ENCODE data around the gene CDK14. TPM values are rescaled to one million over a fixed set of nuclear protein-coding genes. Genes with fewer than 3 reads are reported as not detected.

CDK14 gene
- polyA plus RNA-seq, 1 donor from 2014 or later, result 25.1 TPM

- no peak for TF ChIP-seq TAF1 (IDR thresholded peaks at IDR 0.05; ENCODE audit: low read depth)
- no peak for TF ChIP-seq POLR2AphosphoS5 (IDR thresholded peaks at IDR 0.05)
- TF ChIP-seq REST (IDR thresholded peaks at IDR 0.05; ENCODE audit: borderline replicate concordance), result no peak
- no peak for TF ChIP-seq CTCF (IDR thresholded peaks at IDR 0.05; ENCODE audit: poor library complexity, severe bottlenecking)
- no peak for TF ChIP-seq EZH2 (IDR thresholded peaks at IDR 0.05; ENCODE audit: borderline replicate concordance, insufficient read depth, low read length, poor library complexity, severe bottlenecking)
- no peak for TF ChIP-seq EP300 (conservative IDR thresholded peaks at IDR 0.05; ENCODE audit: poor library complexity, severe bottlenecking)
- TF ChIP-seq MXI1 (conservative IDR thresholded peaks at IDR 0.05; ENCODE audit: poor library complexity, severe bottlenecking), result no peak
These were observed 283.8 kb downstream of the CDK14 start for GRCh38 chr7:90879924-90880323.

DNA sequence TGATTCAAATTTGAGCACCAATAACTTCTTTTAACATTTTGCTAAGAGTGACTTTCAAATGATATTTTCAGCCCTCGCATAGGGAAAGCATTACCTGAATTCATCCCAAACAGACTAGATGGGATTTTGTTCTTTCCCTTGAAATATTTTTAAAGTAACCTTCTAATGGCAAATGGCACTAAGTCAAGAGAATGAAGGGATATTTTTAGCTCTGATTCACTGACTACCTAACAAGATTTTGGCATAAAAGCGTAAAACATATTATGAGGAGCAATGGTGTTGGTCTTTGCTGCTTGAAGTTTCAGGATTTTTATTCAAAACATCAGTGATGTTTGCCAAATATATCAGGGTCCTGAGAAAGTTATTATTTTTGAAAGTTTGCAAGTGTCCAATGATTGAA, 290.3 kb downstream of the CDK14 start:
- no peak overlapping the region for H2AFZ ChIP-seq (ENCODE audit: low read depth, low read length)
- H3K9me3 ChIP-seq (ENCODE audit: low read length), result no peaks in the 10 kb centered on the region
- H3F3A ChIP-seq (ENCODE audit: insufficient read depth, low read length, poor library complexity, severe bottlenecking), result no peaks in the 10 kb centered on the region
- no peak overlapping the region for H3K4me2 ChIP-seq (ENCODE audit: low read length)
- H3K27ac ChIP-seq (ENCODE audit: low read length), result no peak overlapping the region
- H4K20me1 ChIP-seq (ENCODE audit: insufficient read depth), result no peaks in the 10 kb centered on the region
- no peak for TF ChIP-seq TAF1 (IDR thresholded peaks at IDR 0.05; ENCODE audit: low read depth)
- no peak for TF ChIP-seq RAD21 (conservative IDR thresholded peaks at IDR 0.05)
- no peak for TF ChIP-seq MXI1 (conservative IDR thresholded peaks at IDR 0.05; ENCODE audit: poor library complexity, severe bottlenecking)
- TF ChIP-seq POLR2AphosphoS5 (IDR thresholded peaks at IDR 0.05), result no peak
- TF ChIP-seq CTCF (IDR thresholded peaks at IDR 0.05; ENCODE audit: poor library complexity, severe bottlenecking), result no peak
- TF ChIP-seq REST (IDR thresholded peaks at IDR 0.05; ENCODE audit: borderline replicate concordance), result no peak
- no peak for TF ChIP-seq EZH2 (IDR thresholded peaks at IDR 0.05; ENCODE audit: borderline replicate concordance, insufficient read depth, low read length, poor library complexity, severe bottlenecking)
- TF ChIP-seq EP300 (conservative IDR thresholded peaks at IDR 0.05; ENCODE audit: poor library complexity, severe bottlenecking), result no peak
- TF ChIP-seq SMC3 (conservative IDR thresholded peaks at IDR 0.05; ENCODE audit: poor library complexity), result no peak
- no peaks in the 10 kb centered on the region for H3K27me3 ChIP-seq (ENCODE audit: insufficient read depth, low read depth, low read length)
- H3K9ac ChIP-seq (ENCODE audit: low read length), result no peak overlapping the region
- H3K36me3 ChIP-seq (ENCODE audit: insufficient read depth, low read length), result no peaks in the 10 kb centered on the region
- H3K4me3 ChIP-seq (ENCODE audit: low read length), result no peak overlapping the region
- no peaks in the 10 kb centered on the region for H3K79me2 ChIP-seq (replicated peaks; ENCODE audit: insufficient read depth, low read length)
- H3K9me2 ChIP-seq (ENCODE audit: insufficient read depth, low read length), result no peaks in the 10 kb centered on the region

More at GRCh38 chr7:90879924-90880323, 283.8 kb downstream of the CDK14 start:
- H3K36me3 ChIP-seq (ENCODE audit: insufficient read depth, low read length), result no peaks in the 10 kb centered on the region
- no peaks in the 10 kb centered on the region for H3K9me2 ChIP-seq (ENCODE audit: insufficient read depth, low read length)
- H3K27me3 ChIP-seq (ENCODE audit: insufficient read depth, low read depth, low read length), result no peaks in the 10 kb centered on the region
- no peak overlapping the region for H2AFZ ChIP-seq (ENCODE audit: low read depth, low read length)
- H3K79me2 ChIP-seq (replicated peaks; ENCODE audit: insufficient read depth, low read length), result no peaks in the 10 kb centered on the region
- H3F3A ChIP-seq (ENCODE audit: insufficient read depth, low read length, poor library complexity, severe bottlenecking), result no peaks in the 10 kb centered on the region
- no peak overlapping the region for H3K27ac ChIP-seq (ENCODE audit: low read length)
- no peaks in the 10 kb centered on the region for H4K20me1 ChIP-seq (ENCODE audit: insufficient read depth)
- no peak overlapping the region for H3K9ac ChIP-seq (ENCODE audit: low read length)
- no peak overlapping the region for H3K4me3 ChIP-seq (ENCODE audit: low read length)
- H3K9me3 ChIP-seq (ENCODE audit: low read length), result no peaks in the 10 kb centered on the region
- H3K4me2 ChIP-seq (ENCODE audit: low read length), result no peak overlapping the region
